ENCODE data around the gene SMIM24.
A peak's percentile ranks its signal among the peaks of the same experiment; 100 is the strongest.
"Not testable (repeated sequence)": the region's sequence is repeated elsewhere in the genome, so short reads cannot be mapped to it uniquely, and the experiment has no call there.

The SMIM24 gene

DNA sequence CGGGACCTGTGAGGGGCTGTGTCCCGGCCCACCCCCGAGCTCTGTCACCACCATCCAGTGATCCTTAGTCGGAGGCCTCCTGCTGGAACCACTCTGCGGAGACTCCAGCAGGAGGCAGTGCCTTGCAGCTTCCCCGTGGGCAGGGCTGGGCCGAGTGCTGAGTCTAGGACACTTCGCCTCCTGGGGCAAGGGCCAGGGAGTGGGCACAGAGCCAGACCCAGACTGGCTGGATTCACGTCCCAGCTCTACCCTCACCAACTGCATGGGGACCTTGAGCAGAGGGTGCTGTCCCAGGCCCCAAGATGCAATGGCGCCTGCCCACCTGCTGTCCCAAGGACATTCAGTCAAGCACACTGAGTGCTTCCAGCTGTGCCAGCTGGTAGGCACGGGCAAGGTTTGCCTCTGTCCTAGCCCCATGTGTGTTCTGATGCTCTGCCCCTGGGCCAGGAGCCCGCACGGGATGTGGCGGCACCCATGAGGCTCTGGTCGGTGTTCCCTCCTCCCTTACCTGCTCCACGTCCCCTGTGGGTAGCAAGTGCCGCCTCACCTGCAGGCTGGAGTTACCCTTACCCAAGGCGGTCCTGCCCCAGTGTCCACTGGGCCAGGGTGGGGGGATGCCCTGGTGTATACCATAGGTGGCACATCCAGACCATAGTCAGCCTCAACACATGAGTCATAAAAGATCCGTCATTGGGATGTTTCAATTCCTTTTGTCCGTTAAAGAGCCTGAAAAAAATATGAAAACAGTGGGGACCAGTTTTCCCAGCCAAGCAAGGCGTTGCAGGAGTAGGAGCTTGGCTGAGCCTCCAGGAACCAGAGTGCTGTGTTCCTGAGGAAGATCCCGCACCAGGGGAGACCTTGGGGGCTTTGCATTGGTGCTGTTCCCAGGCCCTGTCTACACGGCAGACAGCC is 33.2 kb upstream of the SMIM24 start:
- DNase-seq, result no peak

DNA sequence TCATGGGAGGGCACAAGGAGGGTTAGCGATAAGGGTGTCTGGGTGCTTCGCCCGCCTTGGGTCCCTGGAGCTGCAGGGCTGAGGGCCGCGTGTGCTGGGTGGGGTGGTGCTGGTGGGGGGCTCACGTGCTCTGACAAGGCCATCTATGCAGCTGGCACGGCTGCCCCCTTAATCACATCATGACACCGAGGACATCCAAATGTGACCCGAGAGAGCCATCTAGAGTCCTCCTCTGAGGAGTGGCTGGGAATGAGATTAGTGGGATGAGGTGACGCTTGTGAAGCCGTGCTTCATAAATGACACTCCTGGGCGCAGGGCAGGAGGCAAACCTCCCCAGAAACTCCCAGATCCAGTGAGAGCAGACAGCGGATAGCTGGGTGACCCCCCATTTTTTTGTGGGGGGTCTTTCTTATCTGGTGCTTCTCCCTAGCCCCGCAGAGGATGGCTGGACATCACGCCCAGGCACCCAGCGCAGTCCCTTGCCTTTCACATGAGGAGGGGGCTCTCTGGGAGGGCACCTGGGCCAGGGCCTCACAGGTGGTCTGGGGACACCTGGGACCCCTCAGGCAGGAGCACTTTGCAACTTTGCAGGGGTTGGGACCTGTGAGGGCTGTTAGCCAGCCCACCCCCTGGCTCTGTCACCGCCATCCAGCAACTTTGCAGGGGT is 32.4 kb upstream of the SMIM24 start:
- no peak for DNase-seq

DNA sequence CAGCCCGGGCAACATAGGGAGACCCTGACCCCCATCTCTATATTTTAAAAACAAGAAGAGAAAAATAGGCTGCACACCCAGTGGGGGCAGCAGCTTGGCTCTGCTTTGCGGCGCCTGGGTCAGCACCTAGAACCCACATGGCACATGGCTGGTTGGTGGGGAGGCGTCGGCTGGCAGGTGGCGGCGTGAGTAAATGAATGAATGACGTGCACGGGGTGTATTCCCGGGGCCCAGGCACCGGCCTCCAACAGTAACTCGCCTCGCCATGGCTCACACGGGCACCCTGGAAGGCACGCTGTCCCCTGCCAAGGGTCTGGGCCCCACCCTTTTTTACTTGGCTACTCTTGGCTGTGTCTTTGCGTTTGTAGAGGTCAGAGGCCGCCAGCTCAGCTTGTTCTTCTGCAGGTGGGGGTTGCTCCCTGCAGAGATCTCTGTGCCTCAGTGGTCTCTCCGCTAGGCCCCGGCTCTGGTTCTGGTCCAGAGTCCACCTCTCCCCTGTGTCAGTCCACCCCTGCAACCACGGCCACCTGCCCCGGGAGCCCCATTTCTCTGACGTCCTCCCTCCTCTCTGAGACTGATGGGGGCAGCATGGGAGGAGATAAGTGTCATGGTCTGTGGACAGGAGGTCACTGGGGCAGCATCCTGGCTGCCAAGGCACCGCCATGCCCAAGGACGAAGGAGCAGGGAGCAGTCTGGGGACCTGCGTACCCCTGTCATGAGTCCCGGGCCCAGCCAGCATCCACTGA is 31.4 kb upstream of the SMIM24 start:
- no peak for DNase-seq

GRCh38 chr19:3510727-3511126 is 30.4 kb upstream of the SMIM24 start:
- no peak for DNase-seq

DNA sequence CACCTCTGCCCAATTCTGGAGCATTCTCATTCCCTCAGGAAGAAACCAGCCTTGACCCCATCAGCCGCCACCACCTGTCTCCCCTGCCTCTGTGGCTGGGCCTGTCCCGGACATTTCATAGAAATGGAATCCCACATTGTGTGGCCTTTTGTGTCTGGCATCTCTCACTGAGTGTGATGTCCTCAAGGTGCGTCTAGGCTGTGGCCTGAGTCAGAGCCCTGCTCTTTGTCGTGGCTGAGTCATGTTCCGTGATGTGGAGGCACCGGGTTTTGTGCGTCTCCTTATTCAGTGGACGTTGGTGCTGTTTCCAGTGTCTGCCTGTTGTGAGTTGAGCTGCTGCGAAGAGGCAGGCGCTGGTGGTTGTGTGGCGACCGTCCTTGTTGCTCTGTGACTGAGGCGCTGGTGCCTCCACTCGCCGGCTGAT is 29.3 kb upstream of the SMIM24 start:
- no peak for DNase-seq

GRCh38 chr19:3508771-3509535 is 28.6 kb upstream of the SMIM24 start:
- no peak for DNase-seq

DNA sequence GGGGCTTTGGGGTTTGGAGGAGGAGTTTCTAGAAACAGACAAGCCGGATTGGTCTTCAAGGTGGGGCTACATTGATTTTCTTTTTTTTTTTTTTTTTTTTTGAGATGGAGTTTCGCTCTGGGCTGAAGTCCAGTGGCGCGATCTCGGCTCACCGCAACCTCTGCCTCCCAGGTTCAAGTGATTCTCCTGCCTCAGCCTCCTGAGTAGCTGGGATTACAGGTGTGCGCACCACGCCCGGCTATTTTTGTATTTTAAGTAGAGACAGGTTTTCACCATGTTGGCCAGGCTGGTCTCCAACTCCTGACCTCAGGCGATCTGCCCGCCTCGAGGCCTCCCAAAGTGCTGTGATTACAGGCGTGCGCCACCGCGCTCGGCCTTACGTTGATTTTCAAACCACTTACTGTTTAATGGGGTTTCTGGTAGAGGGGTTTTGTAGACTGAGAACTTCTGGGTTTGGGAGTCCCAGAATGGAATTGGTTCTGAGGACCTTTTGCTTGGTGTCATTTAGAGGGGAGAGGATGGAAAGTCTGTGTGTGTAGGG is 27.9 kb upstream of the SMIM24 start:
- not testable (repeated sequence) for DNase-seq

- peak; percentile 50 to 60 for DNase-seq
These were observed 27.2 kb upstream of the SMIM24 start for GRCh38 chr19:3507371-3508120.

DNA sequence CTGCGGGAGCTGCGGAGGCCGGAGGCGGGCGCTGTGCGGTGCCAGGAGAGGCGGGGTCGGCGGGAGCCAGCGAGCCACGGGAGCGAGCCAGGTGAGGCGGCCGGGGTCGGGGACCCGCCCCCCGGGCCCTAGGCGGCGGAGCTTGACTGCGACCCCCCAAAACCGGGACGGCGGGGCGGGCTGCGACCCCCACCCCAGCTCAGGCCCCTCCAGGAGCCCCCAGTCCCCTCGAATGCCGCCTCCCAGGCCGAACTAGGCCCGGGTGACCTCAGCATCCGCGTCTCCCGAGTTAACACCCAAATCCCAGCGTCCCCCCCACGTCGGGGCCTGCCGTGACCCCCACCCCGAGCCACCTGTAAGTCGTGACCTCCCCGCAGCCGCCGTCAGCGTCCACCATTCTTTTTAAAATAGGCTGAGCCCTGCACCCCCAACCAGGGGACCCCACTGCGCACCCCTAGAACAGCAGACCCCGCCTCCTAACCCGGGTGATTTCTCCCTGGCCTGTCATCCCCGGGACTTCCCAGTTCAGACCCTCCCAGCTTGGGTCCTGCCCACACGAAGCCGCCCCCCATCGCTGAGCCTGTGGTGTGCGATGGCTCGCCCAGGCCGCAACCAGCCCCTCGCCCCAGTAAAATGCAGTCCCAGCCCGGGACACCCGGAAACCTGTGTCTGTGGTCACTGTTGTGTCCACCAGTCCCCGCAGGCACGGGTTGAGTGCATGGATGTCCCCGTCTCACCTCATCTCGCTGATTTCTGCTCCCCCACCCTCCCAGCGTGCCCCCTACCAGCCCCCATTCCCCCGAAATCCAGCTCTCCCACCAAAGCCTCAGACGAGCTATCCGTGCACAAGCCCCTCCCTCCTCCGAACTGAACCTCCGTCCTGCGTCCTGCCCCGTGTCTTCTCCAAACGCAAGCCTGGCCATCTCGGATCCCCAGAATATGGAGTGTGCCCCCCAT is 26.3 kb upstream of the SMIM24 start:
- DNase-seq, result peak; percentile 59 to 64

DNA sequence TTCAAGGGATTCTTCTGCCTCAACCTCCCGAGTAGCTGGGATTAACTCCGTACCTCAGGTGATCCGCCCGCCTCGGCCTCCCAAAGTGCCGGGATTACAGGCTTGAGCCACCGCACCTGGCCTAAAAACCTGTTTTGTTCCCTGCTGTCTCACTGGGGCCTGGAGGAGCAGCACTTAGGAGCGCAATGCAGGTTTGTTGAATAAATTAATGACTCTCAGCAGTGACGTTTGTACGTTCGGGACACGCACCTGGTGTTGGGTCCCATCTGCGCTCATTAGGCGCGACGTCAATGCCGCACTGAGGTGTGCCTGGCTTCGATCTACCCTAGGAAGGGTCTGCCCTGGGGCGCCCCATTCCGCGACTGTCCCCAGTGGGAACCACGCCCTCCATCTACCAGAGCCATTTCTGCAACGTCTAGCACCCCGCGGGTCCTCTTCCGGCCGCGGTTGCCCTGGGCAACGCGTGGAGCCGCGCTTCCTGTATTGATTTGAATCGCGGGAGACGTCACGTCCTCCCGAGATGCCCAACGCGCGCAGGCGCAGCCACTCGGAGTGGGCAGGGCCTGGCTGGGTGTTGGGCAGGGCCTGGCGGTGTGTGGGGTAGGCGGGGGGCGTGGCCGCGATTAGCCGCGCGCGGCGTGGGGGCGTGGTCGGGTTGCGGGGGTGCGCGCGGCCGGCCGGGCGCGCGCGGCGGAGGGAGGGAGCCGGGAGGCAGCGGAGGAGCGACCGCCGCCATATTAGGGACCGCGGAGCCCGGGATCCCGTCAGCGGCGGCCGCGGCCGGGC is 25.5 kb upstream of the SMIM24 start, which contains the start of gene FZR1:
TSS of gene FZR1 (plus strand) at position 714 of the 786 bp plus-strand sequence. CDS start 16,679 bp downstream, outside the sequence.
- DNase-seq, result peak; percentile 100

DNA sequence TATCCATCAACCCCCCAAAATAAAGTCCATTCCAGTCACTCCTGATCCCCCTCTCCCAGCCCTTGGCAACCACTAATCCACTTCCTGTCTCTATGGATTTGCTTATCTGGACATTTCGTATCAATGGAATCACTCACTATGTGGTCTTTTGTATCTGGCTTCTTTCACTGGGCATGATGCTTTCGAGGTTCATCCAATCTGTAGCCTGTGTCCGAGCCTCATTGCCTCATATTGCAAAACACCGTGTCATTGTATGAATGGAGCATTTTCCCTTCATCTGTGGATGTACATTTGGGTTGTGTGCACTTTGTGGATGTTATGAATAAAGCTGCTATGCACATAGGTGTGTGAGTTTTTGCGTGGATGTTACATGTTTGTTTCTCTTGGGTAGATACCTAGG is 24.4 kb upstream of the SMIM24 start:
- DNase-seq, result no peak

DNA sequence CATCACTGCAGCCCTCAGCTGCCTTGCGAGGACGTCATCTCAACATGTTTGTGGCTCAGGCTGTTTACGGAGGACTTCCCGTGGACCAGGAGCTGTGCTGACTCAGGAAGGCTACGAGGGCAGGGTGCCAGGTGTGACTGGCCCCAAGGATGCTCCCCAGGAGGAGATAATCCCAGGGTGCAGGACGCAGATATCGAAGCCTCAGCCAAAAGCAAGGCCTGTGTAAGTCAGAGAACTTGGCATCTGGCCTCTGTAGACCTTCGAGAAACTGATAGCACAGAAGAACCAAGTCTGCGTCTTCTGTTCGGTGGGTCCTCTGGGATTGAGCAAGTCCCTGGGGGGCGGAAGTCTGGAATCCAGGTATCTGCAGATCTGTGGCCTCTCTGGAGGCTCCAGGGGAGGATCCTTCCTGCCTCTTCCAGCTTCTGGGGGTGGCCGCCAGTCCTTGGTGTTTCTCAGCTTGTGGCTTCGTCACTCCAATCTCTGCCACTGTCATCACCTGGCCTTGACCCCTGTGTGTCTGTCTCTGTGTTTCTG is 22.8 kb upstream of the SMIM24 start:
- DNase-seq, result no peak

DNA sequence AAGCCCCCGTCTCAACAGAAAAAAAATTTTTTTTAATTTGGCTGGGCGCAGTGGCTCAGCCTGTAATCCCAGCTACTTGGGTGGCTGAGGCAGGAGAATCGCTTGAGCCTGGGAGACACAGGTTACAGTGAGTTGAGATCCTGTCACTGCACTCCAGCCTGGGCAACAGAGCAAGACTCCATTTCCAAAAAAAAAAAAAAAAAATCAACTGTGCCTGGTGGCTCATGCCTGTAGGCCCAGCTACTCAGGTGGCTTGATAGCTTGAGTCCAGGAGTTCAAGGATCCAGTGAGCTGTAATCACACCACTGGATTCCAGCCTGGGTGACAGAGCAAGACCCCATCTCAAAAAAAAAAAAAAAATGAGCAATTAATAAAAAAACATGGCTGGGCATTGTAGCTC is 21.5 kb upstream of the SMIM24 start:
- DNase-seq, result no peak

GRCh38 chr19:3500429-3501101 is 20.2 kb upstream of the SMIM24 start, which contains the start of gene DOHH:
DOHH (minus strand) TSS chr19:3500674; CDS start chr19:3496814, 3,860 bp downstream.
- DNase-seq, result peak; percentile 96 to 97

DNA sequence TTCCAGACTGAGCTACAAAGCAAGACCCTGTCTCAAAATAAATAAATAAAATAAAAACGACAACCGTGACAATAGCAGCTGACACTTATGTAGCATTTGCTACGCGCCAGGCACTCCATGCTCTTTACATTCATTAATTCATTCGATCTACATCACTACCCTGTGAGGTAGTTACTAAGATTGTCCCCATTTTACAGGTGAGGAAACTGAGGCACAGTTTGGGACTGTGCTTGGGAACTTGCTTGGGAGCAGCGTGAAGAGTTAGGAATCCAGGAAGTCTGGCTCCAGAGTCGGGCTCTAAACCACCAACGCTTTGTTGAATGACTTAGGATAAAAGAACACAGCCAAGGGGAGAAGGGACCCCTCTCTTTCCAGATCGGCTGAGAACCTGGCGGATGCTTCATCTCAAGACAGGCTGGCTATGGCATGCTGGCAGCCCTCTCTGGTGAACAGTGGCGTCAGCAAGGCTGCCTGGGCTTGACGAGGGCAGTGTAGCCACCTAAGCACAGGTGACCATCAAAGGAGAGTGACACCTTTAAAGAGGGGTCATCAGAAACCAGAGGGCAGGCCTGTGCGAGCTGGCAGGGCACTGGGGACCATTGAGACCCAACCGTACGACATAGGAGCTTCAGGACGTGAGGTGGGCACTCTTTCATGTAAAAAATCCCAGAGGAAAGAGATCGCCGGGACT is 19.6 kb upstream of the SMIM24 start:
- no peak for DNase-seq

DNA sequence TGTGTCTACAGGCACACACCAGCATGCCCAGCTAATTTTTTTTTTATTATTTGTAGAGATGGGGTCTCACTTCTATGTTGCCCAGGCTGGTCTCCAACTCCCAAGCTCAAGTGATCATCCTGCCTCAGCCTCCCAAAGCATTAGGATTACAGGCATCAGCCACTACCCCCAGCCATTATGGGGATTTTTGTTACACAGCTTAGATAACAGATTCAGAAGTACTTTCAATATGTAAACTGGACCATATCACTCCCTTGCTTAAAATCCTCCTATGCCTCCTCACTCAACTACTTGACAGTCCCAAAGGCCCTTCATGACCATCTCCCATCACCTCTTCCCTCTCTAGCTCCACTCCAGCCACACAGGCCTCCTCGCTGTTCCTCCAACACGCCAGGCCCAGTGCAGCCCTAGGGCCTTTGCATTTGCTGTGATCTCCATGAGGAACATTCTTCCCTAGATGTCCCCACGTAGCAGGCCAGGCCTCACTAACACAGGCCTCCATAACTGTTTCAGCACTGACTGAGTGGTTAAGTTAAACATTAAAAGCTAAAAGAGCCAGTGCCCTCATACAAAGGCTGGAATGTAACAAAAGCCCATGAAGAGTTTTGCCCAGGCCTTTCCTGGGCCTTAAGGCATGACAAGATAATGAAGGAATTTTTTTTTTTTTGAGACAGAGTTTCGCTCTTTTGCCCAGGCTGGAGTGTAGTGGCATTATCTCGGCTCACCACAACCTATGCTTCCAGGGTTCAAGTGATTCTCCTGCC is 17.6 kb upstream of the SMIM24 start:
- no peak for DNase-seq

All from CD4-positive, alpha-beta T cell treated with Interleukin-1 beta for 1 hour (primary cell).